Osteoblast (primary cell): ENCODE data around the gene RPL37. TPM values are rescaled to one million over a fixed set of nuclear protein-coding genes. Genes with fewer than 3 reads are reported as not detected.

Experiments
- DNase-seq: peaks from one replicate; pipeline ENCODE4 v3.0.0; 2011; ENCODE audit warnings: low spot score, mixed read lengths; ENCODE audit not compliant: insufficient read length; ENCODE audit errors: missing footprints
- H2AFZ ChIP-seq: 2 replicates; pipeline ENCODE4 v1.6.0; 2011; ENCODE audit warnings: mild to moderate bottlenecking, low read length
- H3K27ac ChIP-seq: 2 replicates; pipeline ENCODE4 v1.5.1; 2011; ENCODE audit warnings: mild to moderate bottlenecking, low read depth, low read length, moderate library complexity
- H3K27me3 ChIP-seq: 2 replicates; pipeline ENCODE4 v1.6.0; 2012; ENCODE audit warnings: mild to moderate bottlenecking, control low read depth, inconsistent platforms, low read length, moderate library complexity; ENCODE audit not compliant: insufficient read depth
- H3K36me3 ChIP-seq: 2 replicates; pipeline ENCODE4 v1.5.1; 2011; ENCODE audit warnings: mild to moderate bottlenecking, low read length, control low read depth, moderate library complexity; ENCODE audit not compliant: insufficient read depth
- H3K4me1 ChIP-seq: 2 replicates; pipeline ENCODE4 v1.5.1; 2011; ENCODE audit warnings: mild to moderate bottlenecking, low read length, control low read depth, moderate library complexity; ENCODE audit not compliant: insufficient read depth
- H3K4me2 ChIP-seq: 2 replicates; pipeline ENCODE4 v1.6.0; 2011; ENCODE audit warnings: mild to moderate bottlenecking, low read length; ENCODE audit not compliant: insufficient read depth
- H3K4me3 ChIP-seq: fragments of 200-600 bp; sonication (generic); 3 replicates; pipeline ENCODE4 v1.5.1; 2012; ENCODE audit warnings: mild to moderate bottlenecking, low read length, inconsistent platforms; ENCODE audit not compliant: insufficient read depth
- H3K79me2 ChIP-seq: 2 replicates; pipeline ENCODE4 v1.6.0; 2012; ENCODE audit warnings: mild to moderate bottlenecking, low read length, control low read depth, inconsistent platforms; ENCODE audit not compliant: insufficient read depth
- H3K9me3 ChIP-seq: 2 replicates; pipeline ENCODE4 v1.5.1; 2011; ENCODE audit warnings: low read depth, low read length, control low read depth
- H4K20me1 ChIP-seq: 2 replicates; pipeline ENCODE4 v1.6.0; 2012; ENCODE audit warnings: mild to moderate bottlenecking, low read length, control low read depth; ENCODE audit not compliant: insufficient read depth
- CTCF ChIP-seq: IDR thresholded peaks from 2 replicates; pipeline ENCODE4 v1.5.1; 2011; ENCODE audit warnings: mild to moderate bottlenecking, low read depth, low read length, moderate library complexity; ENCODE audit errors: extremely low read depth
- total RNA-seq: library from RNA; depleted of rRNA; stranded (reverse); fragments of >200 nt; gene quantifications from 2 replicates; pipeline ENCODE4 v1.2.3, GENCODE V29; 2012

Gene RPL37
- total RNA-seq, 1 donor = 220 TPM

GRCh38 chr5:40834391-40834848, 602 bp downstream of the RPL37 start:
- Histone ChIP-seq H3K27me3 (no peaks in the 10 kb centered on the region), H3K27ac (peak overlapping the region; percentile 92), H3K9me3 (no peaks in the 10 kb centered on the region), H3K4me2 (peak overlapping the region; percentile 87), H2AFZ (peak overlapping the region; percentile 88), H3K79me2 (peaks cover 42% of the 10 kb centered on the region), H4K20me1 (peaks cover 47% of the 10 kb centered on the region), H3K36me3 (peaks cover 50% of the 10 kb centered on the region), H3K4me1 (peaks cover 30% of the 10 kb centered on the region), H3K4me3 (peak overlapping the region; percentile 87)
- no peak for DNase-seq
- no peak for TF ChIP-seq CTCF

- no peak for DNase-seq
- no peak for TF ChIP-seq CTCF
- no peaks in the 10 kb centered on the region for H3K9me3 ChIP-seq
Observed at GRCh38 chr5:40833712-40834229, 1.3 kb downstream of the RPL37 start.

GRCh38 chr5:40832345-40832744, 2.7 kb downstream of the RPL37 start:
- H3K27ac ChIP-seq = peak overlapping the region; percentile 24
- H3K4me2 ChIP-seq = peak overlapping the region; percentile 87
- no peak for TF ChIP-seq CTCF
- peak overlapping the region; percentile 87 for H3K4me3 ChIP-seq
- peaks cover 71% of the 10 kb centered on the region for H3K36me3 ChIP-seq
- no peak overlapping the region for H2AFZ ChIP-seq
- H4K20me1 ChIP-seq = peaks cover 63% of the 10 kb centered on the region
- H3K9me3 ChIP-seq = no peaks in the 10 kb centered on the region
- peaks cover 30% of the 10 kb centered on the region for H3K4me1 ChIP-seq
- peaks cover 46% of the 10 kb centered on the region for H3K79me2 ChIP-seq
- H3K27me3 ChIP-seq = no peaks in the 10 kb centered on the region
- no peak for DNase-seq

More at GRCh38 chr5:40833712-40834229, 1.3 kb downstream of the RPL37 start:
- H3K27me3 ChIP-seq = no peaks in the 10 kb centered on the region
- peaks cover 30% of the 10 kb centered on the region for H3K4me1 ChIP-seq
- peak overlapping the region; percentile 87 for H3K4me3 ChIP-seq
- H3K27ac ChIP-seq = peak overlapping the region; percentile 92
- peaks cover 53% of the 10 kb centered on the region for H4K20me1 ChIP-seq
- no peak overlapping the region for H2AFZ ChIP-seq
- peak overlapping the region; percentile 87 for H3K4me2 ChIP-seq
- peaks cover 56% of the 10 kb centered on the region for H3K36me3 ChIP-seq
- H3K79me2 ChIP-seq = peaks cover 46% of the 10 kb centered on the region

- Histone ChIP-seq H2AFZ (no peak overlapping the region), H3K79me2 (peaks cover 46% of the 10 kb centered on the region), H3K27me3 (no peaks in the 10 kb centered on the region), H4K20me1 (peaks cover 66% of the 10 kb centered on the region), H3K27ac (peak overlapping the region; percentile 24), H3K4me1 (peaks cover 30% of the 10 kb centered on the region), H3K4me3 (no peak overlapping the region), H3K9me3 (no peaks in the 10 kb centered on the region), H3K4me2 (peak overlapping the region; percentile 87), H3K36me3 (peaks cover 78% of the 10 kb centered on the region)
- no peak for DNase-seq
- no peak for TF ChIP-seq CTCF
Observed at GRCh38 chr5:40831346-40832210, 3.4 kb downstream of the RPL37 start.
